GM10266 (cell line): ENCODE measurements around the gene AGBL4.

Experiments used
- DNase-seq: peaks from one replicate; pipeline ENCODE4 v3.0.0; 2012; ENCODE audit errors: extremely low spot score
- CTCF ChIP-seq: IDR thresholded peaks from 2 replicates; pipeline ENCODE4 v1.5.1; 2012; ENCODE audit warnings: mild to moderate bottlenecking, low read depth; ENCODE audit not compliant: control insufficient read depth, insufficient read depth; ENCODE audit errors: missing control alignments

The AGBL4 gene

GRCh38 chr1:48603222-48603621 lies 1420.5 kb downstream of the AGBL4 start:
- DNase-seq, result no peak
- TF ChIP-seq CTCF, result no peak

- DNase-seq, result no peak
- no peak for TF ChIP-seq CTCF
These were observed 1421.4 kb downstream of the AGBL4 start for GRCh38 chr1:48602349-48602748.

GRCh38 chr1:48600182-48600581 lies 1423.6 kb downstream of the AGBL4 start:
- no peak for TF ChIP-seq CTCF
- no peak for DNase-seq

GRCh38 chr1:48597663-48598062 lies 1426.1 kb downstream of the AGBL4 start:
- TF ChIP-seq CTCF, result no peak
- no peak for DNase-seq

- no peak for TF ChIP-seq CTCF
These were observed 1427.7 kb downstream of the AGBL4 start for GRCh38 chr1:48596046-48596445.

GRCh38 chr1:48595613-48596012 lies 1428.1 kb downstream of the AGBL4 start:
- TF ChIP-seq CTCF, result no peak
- DNase-seq, result no peak

More at GRCh38 chr1:48596046-48596445, 1427.7 kb downstream of the AGBL4 start:
- DNase-seq, result no peak

GRCh38 chr1:48592330-48592729 lies 1431.4 kb downstream of the AGBL4 start:
- TF ChIP-seq CTCF, result no peak
- DNase-seq, result no peak
